ENCODE measurements around the gene PDE4D. TPM values are rescaled to one million over a fixed set of nuclear protein-coding genes. Genes with fewer than 3 reads are reported as not detected.

Gene PDE4D
- total RNA-seq, 1 donor from 2014 or later, result 41.0 TPM

GRCh38 chr5:59126708-59127573, 766.6 kb downstream of the PDE4D start:
- peak; percentile 52 for DNase-seq

DNA sequence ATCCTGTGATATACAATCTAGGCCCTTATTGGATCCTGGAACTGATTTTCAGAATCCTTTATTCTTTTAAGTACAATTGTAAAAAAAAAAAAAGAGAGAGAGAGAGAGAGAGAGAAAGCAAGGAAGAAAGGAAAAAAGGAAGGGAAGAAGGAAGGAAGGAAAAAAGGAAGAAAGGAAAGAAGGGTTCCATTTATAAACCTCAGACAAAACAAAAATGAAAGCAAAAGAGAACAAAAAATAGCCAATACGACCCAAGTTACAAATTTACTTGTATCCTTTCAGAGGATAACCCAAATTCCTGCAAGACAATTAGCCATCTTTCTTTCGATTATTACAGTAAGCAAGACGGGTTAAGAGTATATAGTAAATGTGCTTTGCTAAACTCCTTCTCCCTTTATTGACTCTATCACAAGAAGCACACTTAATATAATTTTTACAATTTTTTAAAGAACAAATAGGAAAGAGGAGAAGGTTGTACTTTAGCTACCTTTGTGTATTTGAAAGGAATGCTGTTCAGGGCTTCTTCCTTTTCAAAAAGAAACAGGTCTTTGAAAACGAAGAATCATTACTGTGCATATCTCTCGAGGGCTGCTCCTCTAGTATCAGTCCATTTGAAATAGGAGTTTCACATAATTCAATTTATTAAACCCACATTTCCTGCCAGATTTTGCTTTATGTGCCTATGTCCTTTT, 767.4 kb downstream of the PDE4D start:
- no peak for DNase-seq

GRCh38 chr5:59125011-59125961, 768.2 kb downstream of the PDE4D start:
- DNase-seq, result peak; percentile 37

DNA sequence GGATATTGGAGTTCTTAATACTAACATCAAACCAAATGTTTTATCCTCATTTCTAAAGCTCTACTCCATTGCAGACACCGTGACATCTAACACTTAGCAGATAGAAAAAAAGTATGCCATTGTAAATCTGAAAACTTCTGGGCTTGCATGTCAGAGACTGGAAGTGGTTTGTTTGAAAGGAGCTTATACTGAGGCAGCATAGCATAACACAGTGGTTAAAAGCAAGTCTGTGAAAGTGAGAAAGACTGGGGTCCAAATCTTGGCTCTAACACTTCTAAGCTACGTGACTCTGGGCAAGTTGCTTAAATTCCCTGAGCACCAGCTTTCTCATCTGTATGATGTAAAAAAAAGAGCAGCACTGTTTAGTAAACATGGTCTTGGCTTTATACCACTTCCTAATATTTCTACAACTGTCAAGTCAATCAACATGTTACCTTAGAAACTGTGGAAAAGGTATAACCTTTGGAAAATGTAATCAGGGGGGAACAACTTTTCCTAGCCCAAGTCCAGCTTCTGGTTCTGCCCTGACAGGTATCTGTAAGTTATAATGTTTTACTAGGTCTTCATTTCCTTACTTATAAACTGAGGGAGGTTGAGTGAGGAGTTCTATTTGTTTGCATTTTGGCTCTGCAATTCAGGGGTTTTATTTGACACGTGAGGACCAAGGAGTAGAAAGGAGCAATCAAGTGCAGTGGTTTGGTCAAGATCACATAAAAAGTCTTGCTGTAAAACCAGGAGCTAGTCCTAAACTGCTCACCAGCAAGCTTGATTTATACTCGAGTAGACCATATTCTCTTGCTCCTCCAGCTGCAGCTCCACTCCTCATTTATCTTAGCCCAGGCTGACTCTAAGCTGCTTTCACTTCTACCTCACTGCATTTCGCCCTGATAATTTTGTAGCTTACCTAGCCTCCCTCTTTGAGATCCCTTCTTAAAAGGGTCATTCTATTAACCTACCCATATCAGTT, 769.6 kb downstream of the PDE4D start:
- DNase-seq, result no peak

DNA sequence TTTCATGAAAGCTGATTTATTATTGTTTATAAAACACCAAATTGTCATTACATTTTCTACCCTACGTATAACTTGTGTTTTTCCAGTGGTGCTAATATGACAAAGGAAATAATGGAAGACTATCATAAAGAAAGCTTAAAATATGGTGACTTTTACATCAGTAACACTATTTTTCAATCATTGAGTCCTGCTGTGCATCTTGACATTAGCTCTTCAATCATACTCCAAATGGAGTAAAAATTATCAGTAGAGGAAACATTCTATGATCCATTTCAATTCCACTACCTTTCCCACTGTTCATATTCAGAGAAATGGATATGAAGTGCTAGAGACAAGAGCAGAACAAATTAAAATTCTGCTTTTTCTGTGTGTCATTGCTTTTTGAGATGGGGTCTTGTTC, 774.0 kb downstream of the PDE4D start:
- DNase-seq, result no peak

- no peak for DNase-seq
These were observed 776.2 kb downstream of the PDE4D start for GRCh38 chr5:59117320-59117719.

DNA sequence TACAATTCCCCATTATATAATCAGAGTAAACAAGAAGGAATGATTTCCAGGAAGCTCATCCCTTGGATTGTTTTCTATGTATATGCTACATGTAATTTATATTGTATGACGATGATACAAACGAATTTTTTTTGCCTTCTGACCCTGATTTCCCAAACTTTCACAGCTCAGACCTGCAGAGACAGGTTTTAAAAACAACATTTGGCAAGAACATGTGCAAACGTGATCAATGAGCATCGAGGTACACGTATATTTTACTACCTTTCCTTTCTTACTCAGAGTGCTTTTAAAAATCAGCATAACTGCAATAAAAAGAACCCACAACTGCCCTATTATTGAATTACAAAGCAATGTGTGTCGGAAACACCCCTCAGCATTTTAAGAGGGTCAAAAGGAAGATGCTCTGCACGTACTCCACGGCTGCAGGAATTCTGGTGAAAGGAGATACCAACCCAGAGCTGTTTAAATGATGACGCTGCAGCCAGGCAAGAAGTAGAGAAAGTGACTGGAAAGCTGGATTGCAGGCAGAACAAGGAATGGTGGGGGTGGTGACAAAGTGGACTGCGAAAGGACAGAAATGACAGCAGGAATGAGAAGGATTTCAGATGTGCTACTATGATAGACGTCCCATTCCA, 777.2 kb downstream of the PDE4D start:
- no peak for DNase-seq

- DNase-seq, result peak; percentile 28
These were observed 778.2 kb downstream of the PDE4D start for GRCh38 chr5:59115345-59115744.

GRCh38 chr5:59109383-59109782, 784.1 kb downstream of the PDE4D start:
- DNase-seq, result no peak

DNA sequence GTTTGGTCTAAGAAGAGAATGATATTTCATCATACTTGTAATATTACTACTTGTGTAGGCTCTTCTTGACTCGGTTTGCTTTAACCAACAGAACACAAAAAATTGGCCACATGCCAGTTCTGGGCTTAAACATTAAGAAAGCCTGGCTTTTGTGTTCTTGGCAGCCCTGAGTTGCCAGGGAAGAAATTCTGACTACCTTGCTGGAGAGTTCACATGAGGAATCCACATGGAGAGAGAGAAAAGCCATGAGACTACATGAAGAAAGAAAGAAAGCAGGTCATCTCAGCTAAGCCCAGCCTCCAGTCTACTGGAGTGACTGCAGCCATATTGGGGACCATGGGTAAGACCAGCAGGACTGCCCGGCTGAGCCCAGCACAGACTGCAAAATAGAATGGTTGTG, 785.8 kb downstream of the PDE4D start:
- peak; percentile 13 for DNase-seq

GRCh38 chr5:59104400-59105127, 789.0 kb downstream of the PDE4D start:
- no peak for DNase-seq

- DNase-seq, result no peak
These were observed 790.2 kb downstream of the PDE4D start for GRCh38 chr5:59103303-59103702.

DNA sequence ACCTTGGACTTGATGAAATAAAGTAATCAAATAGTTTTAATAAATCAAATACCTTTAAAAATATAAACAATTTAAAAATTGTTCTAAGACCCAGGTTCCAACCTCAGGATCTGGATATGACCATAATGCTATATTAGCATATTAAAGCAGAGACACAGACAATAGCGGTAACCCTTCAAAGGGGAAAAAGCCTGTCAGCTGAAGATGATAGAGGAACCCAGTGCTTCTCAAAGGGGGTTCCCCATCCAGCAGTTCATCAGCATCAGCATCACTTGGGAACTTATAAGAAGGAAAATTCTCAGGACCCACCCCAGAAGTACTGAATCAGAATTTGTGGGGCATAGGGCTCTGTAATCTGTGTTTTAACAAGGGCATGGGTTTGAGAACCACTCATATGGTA, 791.1 kb downstream of the PDE4D start:
- no peak for DNase-seq

DNA sequence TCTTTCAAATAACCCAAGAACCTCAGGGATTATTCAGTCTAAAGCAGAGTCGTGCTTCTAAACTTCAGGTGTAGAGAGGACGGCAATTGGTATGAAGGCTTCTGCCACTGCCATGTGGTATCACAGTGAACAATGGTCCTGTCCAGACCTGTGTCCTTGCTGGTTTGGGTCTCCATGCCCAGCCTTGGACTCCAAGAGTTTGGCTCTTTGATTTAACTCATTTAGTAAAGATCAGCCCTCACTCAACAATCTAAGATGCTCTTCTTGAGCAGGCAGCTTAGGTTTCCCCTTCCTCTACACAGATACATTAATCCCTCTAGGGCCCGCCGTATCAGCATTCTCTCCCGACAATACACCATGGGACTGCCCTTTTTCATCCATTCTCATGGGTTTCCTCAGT, 792.7 kb downstream of the PDE4D start:
- no peak for DNase-seq

DNA sequence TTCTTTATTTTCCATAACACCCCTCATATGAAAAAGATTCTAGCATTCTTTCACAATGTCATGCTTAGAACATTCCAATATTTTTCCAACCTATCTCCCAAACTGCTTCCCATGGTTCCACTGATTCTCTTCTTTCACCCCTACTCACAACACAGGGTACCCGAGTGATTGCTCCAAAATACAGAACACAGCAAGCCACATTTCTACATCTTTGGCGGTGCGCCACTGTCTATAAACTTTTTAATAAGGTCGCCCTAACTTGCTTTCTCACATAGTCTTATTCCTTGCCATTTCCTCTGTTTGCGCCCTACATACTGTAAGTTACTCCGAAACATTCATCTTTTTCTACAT, 793.6 kb downstream of the PDE4D start:
- no peak for DNase-seq

- DNase-seq, result peak; percentile 46
These were observed 794.1 kb downstream of the PDE4D start for GRCh38 chr5:59099270-59099994.

- no peak for DNase-seq
These were observed 794.8 kb downstream of the PDE4D start for GRCh38 chr5:59098743-59099142.

DNA sequence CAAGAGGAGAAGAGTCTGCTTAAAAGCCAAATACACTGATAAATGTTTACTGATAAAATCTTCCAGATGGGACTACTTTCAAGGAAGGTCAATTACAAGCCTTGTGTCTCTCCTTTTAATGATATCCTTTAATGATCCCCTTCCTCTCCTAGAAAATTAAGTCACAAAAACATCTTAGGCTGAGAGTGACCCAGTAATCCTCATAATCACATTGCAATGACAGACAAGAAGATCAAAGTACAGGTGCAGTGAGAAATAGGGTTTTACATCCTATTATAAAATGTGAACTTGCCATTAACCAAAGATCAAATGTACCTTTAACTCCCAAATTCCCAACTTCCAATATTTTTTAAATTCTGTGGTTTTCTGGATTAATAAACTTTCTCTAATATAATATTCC, 795.8 kb downstream of the PDE4D start:
- no peak for DNase-seq

- DNase-seq, result no peak
These were observed 796.4 kb downstream of the PDE4D start for GRCh38 chr5:59097116-59097515.

DNA sequence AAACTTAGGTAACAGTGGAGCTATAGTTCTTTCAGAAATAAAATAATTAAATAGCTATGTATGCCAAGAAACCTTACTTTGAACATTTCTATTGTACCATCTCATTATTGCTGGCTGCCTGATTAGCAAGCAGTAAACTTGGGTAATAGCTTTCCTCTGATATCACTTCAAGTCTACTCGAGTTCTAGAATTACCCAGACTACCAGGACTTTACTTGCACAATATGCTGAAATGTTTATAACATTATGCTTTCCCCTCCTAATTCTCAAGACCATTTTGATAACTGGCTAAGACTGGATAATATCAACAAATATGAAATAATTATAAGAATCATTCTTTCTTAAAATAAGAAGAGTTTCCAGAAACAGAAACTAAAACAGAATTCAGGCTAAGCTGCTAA, 798.0 kb downstream of the PDE4D start:
- DNase-seq, result no peak

All from dermis blood vessel endothelial cell (primary cell).